Measurements from ENCODE around the gene UPF3A.
"Not testable (repeated sequence)": the region's sequence is repeated elsewhere in the genome, so short reads cannot be mapped to it uniquely, and the experiment has no call there.

Gene UPF3A

DNA sequence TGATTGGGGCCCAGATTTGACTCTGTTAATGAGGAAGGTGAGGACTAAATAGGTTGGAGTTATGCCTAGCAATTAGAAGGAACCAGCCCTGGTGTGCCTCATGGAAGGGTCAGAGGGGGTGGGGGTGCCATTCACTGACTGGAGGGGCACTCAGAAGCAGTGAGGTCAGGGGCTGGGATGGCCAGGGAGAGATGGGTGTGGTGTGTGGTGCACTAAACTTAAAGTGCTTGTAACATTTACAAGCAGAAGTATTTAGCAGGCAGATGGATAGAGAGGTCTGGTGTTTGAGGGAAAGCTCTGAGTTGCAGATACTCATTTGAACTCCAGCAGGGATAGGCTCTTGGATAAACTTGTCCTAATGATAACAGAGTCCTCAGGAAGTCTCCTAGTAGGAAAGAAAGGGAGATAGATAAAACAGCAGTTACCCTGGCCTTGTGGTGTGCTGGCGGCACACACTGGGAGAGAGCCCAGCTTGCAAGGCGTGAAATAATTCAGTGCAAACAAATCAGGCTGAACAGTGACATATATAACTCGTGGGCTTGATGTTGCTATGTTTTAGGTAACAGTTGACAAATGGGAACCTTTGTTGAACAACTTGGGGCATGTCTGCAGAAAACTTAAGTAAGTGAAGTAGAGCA lies 20.0 kb upstream of the UPF3A start:
- intact Hi-C loops (cut with DNase I), result no loop called here
- no peak for DNase-seq

DNA sequence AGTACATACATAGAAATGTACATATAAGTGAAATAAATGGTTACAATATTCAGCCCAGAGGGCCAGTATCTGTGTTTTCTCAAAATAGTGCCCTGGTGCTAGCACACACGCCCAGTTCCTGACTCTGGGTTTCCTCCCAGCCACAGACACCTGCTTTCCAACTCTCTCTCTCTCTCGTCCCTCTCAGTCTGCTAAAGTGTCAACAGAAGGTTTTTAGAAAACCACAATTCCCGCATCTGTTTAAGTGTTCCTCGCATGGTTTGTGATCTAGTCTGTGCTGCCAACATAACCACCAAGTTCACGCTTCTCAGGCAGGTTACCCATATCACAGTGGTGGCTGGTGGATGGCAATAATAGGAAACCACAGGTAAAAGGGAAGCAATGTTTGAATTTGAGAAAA lies 17.8 kb upstream of the UPF3A start:
- DNase-seq, result no peak
- intact Hi-C loops (cut with DNase I), result no loop called here

DNA sequence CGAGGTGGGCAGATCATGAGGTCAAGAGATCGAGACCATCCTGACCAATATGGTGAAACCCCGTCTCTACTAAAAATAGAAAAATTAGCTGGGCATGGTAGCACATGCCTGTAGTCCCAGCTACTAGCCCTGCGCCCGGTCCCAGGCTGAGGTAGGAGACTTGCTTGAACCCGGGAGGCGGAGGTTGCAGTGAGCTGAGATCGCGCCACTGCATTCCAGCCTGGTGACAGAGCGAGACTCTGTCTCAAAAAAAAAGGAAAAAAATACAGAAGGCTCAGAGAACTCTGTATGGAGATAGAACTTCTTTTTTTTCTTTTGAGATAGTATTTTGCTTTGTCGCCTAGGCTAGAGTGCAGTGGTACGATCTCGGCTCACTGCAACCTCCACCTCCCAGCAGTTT lies 17.1 kb upstream of the UPF3A start:
- intact Hi-C loops (cut with DNase I); DNase-seq: not testable (repeated sequence)

DNA sequence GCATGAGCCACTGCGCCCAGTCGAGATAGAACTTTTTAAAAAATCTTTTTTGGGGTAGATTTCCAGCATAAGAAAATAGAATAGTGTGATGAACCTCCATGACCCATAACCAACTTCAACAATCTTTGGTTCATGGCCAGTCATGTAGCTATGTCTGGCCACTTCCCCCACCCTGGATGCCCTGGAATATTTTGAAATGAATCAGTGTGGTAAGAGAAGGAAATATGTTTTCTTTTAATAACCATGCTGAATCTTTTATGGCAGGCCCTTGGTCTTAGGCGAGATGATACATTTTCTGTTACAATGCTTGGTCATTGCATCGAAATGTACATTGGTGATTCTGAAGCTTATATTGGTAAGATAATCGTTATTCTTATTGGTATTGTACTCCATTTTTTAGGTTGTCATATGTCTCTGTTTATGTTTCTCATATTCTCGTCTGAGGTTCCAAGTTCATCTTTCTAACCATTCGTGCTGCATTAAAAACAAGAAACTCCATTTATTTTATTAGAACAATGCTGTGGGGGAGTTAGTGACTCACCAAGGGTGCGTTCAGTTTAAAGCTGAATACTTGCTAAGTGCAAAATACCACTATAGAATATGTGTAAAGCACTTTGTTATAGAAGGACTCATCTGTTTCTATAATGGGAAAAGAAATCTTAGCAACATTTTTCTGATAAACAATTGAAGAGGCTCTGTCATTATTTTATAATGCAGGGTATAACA lies 16.4 kb upstream of the UPF3A start:
- no peak for DNase-seq
- intact Hi-C loops (cut with DNase I), result no loop called here

DNA sequence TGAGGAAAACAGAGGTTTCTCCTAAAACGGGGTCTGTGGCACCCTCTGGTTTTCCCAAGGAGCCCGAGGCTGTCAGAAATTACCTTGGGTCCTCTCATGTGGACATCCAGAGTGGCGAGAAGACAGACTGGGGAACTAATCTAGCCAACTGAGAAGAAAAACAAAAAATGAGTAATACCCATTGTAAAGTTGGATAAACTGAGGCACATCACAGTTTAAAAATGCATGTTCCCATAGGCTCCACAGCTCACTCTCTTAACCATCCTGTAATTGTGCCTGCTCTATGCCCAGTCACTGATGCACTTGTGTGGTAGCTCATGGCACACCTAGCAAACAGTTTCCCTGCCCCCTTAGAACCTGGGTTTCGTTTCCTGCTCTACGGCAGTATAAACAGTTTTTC lies 15.2 kb upstream of the UPF3A start:
- DNase-seq, result no peak
- intact Hi-C loops (cut with DNase I), result no loop called here

DNA sequence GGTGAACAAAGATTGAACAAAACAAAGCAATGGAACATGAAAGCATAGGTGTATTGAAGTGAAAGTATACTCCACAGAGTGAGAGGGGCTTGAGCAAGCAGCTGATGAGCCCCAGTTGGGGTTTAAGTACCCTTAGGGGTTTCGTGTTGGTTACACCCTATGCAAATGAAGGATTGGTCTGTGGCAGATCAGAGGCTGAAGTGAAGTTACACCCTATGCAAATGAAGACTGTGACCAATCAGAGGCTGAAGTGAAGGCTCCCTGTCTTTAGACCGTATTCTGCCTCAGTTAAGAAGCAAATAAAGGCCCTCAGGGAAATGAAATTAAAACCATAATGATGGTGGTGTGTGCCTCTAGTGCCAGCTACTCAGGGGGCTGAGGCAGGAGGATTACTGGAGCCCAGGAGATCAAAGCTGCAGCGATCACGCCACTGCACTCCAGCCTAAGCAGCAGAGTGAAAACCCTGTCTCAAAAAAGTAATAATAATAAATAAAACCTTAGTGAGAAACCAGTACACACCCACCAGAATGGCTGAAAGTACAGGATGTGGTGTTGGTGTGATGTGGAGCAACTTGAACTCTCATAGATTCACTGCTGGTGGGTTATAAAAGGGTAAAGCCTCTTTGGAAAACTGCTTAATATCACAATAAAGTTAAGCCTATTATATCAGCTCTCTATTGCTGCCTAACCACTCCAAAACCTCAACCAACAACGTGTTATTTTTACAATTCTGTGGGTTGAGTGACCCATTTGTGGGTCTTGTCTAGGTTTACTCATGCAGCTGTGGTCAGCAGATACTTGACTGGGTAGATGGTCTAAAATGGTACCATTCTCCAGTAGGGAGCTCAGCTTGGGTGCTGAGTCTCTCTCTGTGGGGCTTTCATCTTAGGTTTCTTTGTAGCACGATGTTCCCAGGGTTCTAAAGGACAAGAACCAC lies 12.8 kb upstream of the UPF3A start:
- intact Hi-C loops (cut with DNase I), result no loop called here
- no peak for DNase-seq

DNA sequence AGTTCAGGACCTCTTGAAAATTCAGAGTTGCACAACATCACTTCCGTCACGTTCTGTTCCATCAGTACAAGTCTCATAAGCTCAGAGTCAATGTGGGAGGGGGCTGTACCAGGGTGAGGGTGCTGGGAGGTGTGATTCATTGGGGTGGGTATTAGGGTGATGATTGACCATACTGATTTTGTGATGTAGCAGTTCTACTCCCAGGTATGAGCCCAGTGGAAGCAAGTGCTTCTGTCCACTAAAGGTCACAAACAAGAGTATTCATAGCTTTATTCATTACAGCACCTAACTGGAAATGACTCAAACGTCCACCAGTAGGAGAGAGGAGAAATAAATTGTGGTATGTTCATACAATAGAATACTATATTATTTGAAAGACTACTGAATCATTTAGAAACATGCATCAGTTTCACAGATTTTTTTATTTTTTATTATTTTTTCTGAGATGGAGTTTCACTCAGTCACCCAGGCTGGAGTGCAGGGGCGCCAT lies 12.1 kb upstream of the UPF3A start:
- intact Hi-C loops (cut with DNase I), result no loop called here
- no peak for DNase-seq

DNA sequence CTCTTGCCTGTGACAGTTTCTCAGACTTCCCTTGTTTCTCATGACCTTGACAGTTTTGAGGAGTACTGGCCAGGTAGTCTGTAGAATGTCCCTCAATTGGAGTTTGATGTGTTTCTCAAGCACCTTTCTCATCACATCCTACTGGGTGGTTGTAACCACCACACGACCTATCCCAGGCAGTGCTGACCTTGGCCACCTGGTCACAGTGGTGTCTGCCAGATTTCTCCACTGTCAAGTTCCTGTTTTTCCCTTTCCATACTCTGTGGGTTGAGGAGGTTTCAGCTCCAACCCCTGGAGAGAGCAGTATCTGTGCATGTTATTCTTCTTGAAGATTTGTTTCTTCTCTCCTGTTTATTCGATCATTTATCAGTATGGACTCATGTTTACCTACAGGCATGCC lies 8.4 kb upstream of the UPF3A start:
- intact Hi-C loops (cut with DNase I), result no loop called here
- no peak for DNase-seq

DNA sequence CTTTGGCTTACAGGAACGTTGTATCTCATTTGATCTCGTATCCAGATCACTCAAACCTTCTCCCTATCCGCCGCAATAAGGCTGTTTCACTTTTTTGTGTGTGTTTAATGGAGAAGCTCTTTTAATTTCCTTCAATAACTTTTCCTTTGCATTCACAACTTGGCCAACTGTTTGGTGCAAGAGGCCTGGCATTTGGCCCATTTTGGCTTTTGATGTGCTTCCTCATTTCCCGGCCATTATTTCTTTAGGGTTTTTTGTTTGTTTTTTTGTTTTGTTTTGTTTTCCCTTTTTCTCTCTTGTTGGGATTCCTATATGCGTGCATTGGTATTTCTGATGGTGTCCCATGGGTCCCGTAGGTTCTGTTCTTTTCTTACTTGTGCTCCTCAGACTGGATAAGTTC lies 6.1 kb upstream of the UPF3A start:
- DNase-seq, result no peak

DNA sequence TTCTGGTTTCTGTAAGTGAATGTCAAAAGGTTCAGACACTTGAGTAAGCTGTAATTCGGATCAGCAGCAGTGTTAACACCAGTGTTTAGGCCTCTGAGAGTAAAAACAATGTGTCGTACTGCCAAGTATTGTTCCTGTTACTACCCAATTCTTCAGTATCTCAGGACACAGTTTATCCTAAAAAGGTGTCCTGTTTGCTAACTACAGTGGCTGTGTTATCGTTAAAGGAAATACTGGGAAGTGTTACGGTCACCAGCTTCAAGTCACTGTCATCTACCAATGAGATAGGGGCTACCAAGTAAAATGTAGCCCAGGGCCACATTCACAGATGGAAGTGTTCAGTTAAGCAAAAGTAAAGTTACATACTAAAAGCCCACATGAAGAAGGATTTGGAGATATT lies 2.3 kb upstream of the UPF3A start:
- no peak for DNase-seq
- intact Hi-C loops (cut with DNase I), result no loop called here

More for the DNA sequence above, 6.1 kb upstream of the UPF3A start:
- intact Hi-C loops (cut with DNase I), result no loop called here

DNA sequence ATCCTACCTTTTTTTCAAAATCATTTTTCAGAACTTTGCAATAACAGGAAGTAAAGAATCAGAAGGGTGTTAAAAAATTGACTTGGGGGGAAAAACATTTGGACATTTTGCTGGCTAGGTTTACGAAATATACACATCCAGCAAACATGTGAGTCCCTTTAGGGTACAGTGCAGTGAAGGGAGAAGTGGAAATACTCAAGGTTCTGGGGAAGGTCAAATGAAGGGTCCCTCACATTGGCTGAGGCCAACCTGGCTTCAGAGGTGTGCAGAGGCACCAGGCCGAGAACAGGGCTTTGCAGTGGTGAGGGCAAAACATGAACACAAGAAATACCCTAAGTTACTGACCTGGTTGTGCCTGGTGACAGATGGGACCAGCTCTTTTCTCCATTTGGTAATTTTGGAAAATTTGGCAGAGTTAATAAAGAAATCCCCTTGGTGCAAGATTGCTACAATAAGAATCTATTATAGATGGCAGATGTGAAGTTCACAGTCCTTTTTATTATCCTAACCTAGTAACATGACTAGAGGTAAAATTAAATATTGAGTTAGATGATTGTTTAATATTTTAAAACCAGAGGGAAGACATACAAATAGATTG lies 1.5 kb upstream of the UPF3A start:
- DNase-seq, result no peak
- intact Hi-C loops (cut with DNase I), result no loop called here

DNA sequence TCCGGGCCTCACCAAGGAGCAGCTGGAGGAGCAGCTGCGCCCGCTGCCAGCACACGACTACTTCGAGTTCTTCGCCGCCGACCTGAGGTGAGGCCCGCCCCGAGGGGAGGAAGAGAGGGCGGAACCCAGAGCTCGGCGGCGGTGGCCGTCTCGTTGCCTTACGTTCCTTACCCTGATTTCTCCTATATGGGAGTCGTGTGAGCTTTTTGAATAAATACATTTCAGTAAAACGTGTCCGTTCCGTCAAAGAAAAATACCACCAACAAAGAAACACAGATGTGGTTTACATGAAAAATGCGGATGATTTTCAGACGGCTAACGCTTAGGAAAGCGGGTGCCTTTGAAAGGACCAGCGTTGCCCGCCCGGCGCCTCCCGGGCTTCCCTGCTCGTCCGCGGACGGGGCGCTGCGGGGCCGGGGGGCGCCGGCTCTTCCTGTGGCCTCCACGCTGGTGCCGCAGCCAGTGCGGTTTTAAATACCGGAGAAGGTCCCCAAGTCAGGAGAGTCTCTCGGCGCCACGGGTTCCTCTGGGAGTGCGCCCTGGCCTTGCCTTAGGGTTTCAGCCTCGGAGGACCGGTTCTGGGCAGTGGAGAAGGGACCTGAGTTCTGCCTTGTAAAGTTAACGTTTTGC lies 755 bp downstream of the UPF3A start:
- intact Hi-C loops (cut with DNase I), result no loop called here
- DNase-seq, result peak in 8 of 10 donors; percentile 12 to 93 (median 30)

DNA sequence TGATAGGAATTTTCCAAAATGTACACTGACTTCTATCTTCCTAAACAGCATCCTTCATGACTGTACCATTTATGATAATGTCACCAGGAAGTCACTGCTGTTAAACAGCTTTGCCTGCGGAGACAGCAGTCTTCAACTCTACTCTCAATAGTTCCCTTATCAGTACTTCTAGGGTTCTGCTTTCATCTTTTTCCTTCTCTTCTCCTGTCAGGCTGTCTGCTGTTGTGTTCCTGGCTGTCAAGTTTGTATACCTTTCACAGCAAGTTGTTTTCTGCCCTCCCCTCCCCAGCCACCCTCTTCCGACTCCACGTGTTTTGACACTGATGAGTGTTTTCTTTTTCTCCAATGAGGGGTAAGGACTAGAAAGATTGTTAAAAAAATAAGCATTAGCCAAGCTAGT lies 2.2 kb downstream of the UPF3A start:
- intact Hi-C loops (cut with DNase I), result no loop called here
- no peak for DNase-seq

DNA sequence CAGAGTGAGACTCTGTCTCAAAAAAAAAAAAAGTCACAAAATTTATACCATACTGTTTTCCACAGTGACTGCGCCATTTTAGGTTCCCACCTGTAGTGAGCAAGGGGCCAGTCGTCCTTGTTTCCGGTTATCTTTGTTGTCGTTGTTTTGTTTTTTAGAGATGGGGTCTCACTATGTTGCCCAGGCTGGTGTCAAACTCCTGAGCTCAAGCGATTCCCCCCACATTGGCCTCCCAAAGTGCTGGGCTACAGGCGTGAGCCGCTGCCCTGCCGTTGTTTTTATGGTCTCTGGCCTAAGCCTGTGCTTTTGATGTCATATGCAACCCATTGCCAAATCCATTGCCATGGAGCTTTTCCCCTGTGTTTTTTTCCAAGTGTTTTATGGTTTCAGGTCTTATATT lies 3.3 kb downstream of the UPF3A start:
- DNase-seq, result no peak
- intact Hi-C loops (cut with DNase I), result no loop called here

DNA sequence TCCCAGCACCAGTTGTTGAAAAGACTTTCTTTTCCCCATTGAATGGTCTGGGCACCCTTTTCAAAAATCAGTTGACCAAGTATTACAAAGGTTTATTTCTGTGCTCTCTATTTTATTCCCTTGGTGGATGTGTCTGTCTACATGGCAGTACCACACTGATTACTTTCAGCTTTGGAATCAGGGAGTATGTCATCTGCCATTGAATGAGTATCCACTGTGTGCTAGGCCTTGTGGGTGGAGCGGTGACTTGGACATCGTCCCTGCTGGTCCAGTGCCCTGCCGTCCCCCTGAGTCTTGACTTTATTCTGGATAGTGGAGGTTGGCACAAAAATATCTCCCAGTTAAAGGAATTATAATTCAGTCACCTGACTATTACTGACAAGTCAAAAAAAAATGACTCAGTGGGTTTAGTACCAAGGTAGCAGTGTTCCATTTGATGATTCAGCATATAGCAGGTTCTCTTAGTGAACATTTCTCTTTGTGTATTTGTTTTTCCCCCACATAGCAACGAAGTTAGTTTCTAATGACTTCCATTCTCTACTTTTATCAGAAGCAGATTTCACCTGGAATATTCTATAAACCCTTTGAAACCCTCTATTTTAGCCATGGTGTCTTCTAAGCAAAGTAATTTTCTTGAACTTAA lies 3.9 kb downstream of the UPF3A start:
- no peak for DNase-seq
- intact Hi-C loops (cut with DNase I), result no loop called here

DNA sequence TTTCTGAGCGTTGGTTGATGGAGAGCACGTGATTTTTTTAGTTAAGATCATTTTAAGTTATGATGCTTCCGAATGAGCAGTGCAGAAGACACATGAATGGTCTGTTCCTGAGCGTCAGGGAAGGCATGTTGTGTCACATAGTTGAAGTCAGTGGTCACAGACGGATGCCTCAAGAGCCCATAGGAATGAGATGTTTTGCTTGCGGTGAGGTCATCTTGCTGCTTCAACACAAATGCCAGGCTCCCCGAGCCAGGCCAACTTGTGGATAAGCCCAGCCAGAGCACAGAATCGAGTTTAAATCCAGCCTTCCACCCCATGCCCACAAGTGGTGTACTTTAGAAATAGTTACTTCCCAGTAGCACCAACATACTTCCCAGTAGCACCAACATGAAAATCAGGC lies 5.4 kb downstream of the UPF3A start:
- intact Hi-C loops (cut with DNase I), result no loop called here
- no peak for DNase-seq

DNA sequence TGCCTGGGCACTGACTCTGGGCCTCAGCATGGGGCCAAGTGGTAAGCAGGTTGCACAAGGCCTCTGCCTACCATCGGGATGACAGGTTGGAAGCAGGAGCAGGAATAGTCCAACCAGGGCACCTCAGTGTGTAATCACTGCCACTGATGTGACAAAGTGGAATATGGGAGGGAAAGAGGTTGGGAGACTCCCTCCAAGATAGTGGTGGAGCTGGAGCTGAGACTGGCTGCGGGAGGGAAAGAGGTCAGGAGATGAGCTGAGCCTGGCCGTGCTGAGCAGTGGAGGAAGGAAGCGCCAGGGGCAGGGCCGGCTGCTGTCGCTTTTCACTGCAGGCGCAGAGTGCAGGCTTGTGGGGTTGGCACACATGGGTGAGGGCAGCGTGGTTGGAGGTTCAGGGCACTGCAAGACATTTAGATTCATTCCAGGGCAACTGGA lies 6.8 kb downstream of the UPF3A start:
- no peak for DNase-seq
- intact Hi-C loops (cut with DNase I), result no loop called here

DNA sequence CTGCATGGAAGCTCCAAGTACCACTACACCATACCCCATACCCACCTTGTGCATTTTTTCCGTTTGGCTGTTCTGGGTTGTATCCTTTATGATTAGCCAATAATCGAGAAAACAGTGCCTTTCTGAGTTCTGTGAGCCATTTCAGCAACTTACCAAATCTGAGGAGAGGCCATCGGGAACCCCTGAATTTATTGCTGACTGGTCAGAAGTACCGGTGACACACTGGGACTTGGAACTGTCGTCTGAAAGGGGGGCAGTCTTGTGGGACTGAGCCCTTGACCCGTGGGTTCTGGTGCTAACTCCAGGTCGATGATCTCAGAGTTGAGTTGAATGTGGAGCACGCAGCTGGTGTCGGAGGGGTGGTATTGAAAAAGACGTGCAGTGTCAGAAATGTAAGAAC lies 15.0 kb downstream of the UPF3A start:
- intact Hi-C loops (cut with DNase I), result no loop called here
- DNase-seq, result no peak

DNA sequence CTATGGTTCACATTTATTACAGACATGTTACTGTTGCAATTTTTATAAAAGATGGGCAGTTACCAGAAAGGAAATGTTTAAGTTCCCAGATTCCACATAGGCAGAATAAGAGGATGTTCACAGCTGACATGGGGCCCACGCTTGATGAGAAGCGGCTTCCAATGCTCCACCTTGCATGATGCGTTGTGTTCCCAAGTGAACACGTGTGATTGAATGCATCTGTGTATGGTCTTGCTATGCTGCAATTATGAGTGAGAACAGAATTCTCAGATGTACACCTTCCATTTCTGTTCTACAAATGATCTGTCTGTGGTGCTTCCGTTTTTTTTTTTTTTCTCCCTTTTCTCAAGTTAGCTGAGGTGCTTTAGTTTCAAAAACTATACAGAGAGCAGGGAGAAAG lies 15.5 kb downstream of the UPF3A start:
- intact Hi-C loops (cut with DNase I), result no loop called here

DNA sequence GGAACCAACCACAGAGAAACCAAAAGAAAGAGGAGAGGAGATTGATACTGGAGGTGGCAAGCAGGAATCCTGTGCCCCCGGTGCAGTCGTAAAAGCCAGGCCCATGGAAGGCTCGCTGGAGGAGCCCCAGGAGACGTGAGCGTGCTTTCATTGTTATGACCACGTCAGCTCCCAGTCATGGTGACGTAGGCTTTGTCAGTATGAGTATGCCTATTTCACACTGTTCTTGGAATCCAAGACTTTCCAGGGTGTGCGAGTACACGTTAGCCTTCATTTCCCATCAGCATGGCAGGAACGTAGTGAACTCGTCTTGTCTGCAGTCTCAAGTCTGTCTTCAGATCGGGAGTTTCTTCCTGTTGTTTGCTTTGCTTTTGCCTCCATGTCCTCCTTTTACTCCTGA lies 17.5 kb downstream of the UPF3A start:
- intact Hi-C loops (cut with DNase I), result no loop called here
- no peak for DNase-seq

More for the DNA sequence above, 15.5 kb downstream of the UPF3A start:
- DNase-seq, result no peak
